ENCODE data around the gene CIDEC. TPM values are rescaled to one million over a fixed set of nuclear protein-coding genes. Genes with fewer than 3 reads are reported as not detected.

Gene CIDEC
- total RNA-seq, 1 experiment from 2014 or later = not detected

GRCh38 chr3:9884555-9885165, 4.6 kb upstream of the CIDEC start:
- peak; percentile 90 for DNase-seq (ENCODE audit: unreplicated experiment)
- TSS peak; percentile 98 for BruUV-seq (replicated peaks)
- ChIA-PET POLR2A (interaction anchor here (0.6 to 4.9 kb wide), 22 partner anchors 9 to 488 kb away, joined by 3 to 70 read pairs (median 12); partner anchors contain the start of genes CRELD1, IL17RC, IL17RE and OGG1), CTCF (interaction anchor here (0.6 to 2.9 kb wide), 14 partner anchors 9 to 77 kb away, joined by 3 to 16 read pairs (median 4); partner anchors contain the start of gene CRELD1)
- Mint-ChIP-seq H3K36me3 (ENCODE audit: insufficient read depth, unreplicated experiment) (peaks cover 6% of the 10 kb centered on the region), H3K4me1 (ENCODE audit: insufficient read depth, unreplicated experiment) (peaks cover 24% of the 10 kb centered on the region), H3K27ac (ENCODE audit: low read depth, unreplicated experiment) (peak overlapping the region; percentile 98), H3K4me3 (ENCODE audit: unreplicated experiment) (peak overlapping the region; percentile 53), H3K27me3 (ENCODE audit: insufficient read depth, unreplicated experiment) (no peaks in the 10 kb centered on the region), H3K9me3 (ENCODE audit: unreplicated experiment) (no peaks in the 10 kb centered on the region)
- intact Hi-C loops (cut with micrococcal nuclease) = no loop called here
- TF ChIP-seq CTCF (IDR thresholded peaks at IDR 0.05; ENCODE audit: unreplicated experiment) = no peak

GRCh38 chr3:9883706-9884554, 3.9 kb upstream of the CIDEC start:
- POLR2A ChIA-PET = interaction anchor here (0.6 to 4.9 kb wide), 20 partner anchors 9 to 134 kb away, joined by 3 to 70 read pairs (median 13); partner anchors contain the start of genes CRELD1, IL17RC, IL17RE and OGG1
- DNase-seq (ENCODE audit: unreplicated experiment) = peak; percentile 53
- peaks cover 17% of the 10 kb centered on the region for H3K4me1 Mint-ChIP-seq (ENCODE audit: insufficient read depth, unreplicated experiment)
- intact Hi-C loops (cut with micrococcal nuclease) = no loop called here
- CTCF ChIA-PET = interaction anchor here (0.6 to 2.9 kb wide), 14 partner anchors 10 to 76 kb away, joined by 3 to 16 read pairs (median 4); no protein-coding TSS in a partner anchor
- TF ChIP-seq CTCF (IDR thresholded peaks at IDR 0.05; ENCODE audit: unreplicated experiment) = no peak
- H3K4me3 Mint-ChIP-seq (ENCODE audit: unreplicated experiment) = peak overlapping the region; percentile 53
- TSS peak; percentile 99 for BruUV-seq (replicated peaks)
- H3K27ac Mint-ChIP-seq (ENCODE audit: low read depth, unreplicated experiment) = peak overlapping the region; percentile 98
- no peaks in the 10 kb centered on the region for H3K27me3 Mint-ChIP-seq (ENCODE audit: insufficient read depth, unreplicated experiment)
- H3K36me3 Mint-ChIP-seq (ENCODE audit: insufficient read depth, unreplicated experiment) = peaks cover 6% of the 10 kb centered on the region
- H3K9me3 Mint-ChIP-seq (ENCODE audit: unreplicated experiment) = no peaks in the 10 kb centered on the region

GRCh38 chr3:9881441-9881840, 1.4 kb upstream of the CIDEC start:
- POLR2A ChIA-PET = interaction anchor here (0.5 to 1.6 kb wide), 4 partner anchors 10 to 132 kb away, joined by 3 read pairs; partner anchors contain the start of gene OGG1
- H3K27ac Mint-ChIP-seq (ENCODE audit: low read depth, unreplicated experiment) = peak overlapping the region; percentile 57
- no peak for DNase-seq (ENCODE audit: unreplicated experiment)
- TF ChIP-seq CTCF (IDR thresholded peaks at IDR 0.05; ENCODE audit: unreplicated experiment) = no peak
- peaks cover 1% of the 10 kb centered on the region for H3K36me3 Mint-ChIP-seq (ENCODE audit: insufficient read depth, unreplicated experiment)
- no peaks in the 10 kb centered on the region for H3K9me3 Mint-ChIP-seq (ENCODE audit: unreplicated experiment)
- no peak overlapping the region for H3K4me3 Mint-ChIP-seq (ENCODE audit: unreplicated experiment)
- peaks cover 12% of the 10 kb centered on the region for H3K4me1 Mint-ChIP-seq (ENCODE audit: insufficient read depth, unreplicated experiment)
- BruUV-seq (replicated peaks) = no TSS peak
- no peaks in the 10 kb centered on the region for H3K27me3 Mint-ChIP-seq (ENCODE audit: insufficient read depth, unreplicated experiment)
- intact Hi-C loops (cut with micrococcal nuclease) = no loop called here
- CTCF ChIA-PET = interaction anchor here (0.7 kb wide), 1 partner anchor 816 kb away, joined by 3 read pairs; no protein-coding TSS in a partner anchor

DNA sequence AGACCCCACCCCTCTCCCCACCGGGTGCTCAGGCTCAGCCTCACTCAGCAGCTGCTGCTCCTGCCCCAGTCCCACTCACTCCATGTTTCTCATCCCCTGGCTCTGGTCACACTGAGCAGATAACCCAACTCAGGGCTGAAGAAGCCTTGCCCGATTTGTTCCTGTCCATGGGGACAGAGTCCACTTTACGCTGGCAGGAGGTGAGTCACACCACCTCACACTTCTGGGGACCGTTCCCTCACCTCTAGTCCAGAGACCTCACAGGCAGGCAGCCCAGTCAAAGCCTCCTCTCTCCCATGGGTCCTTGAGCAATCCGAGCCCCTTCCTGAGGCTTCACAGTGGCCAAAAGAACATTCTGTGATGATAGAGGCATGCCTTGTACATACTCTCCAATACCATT, 1.4 kb downstream of the CIDEC start:
- TF ChIP-seq CTCF (IDR thresholded peaks at IDR 0.05; ENCODE audit: unreplicated experiment) = no peak
- BruUV-seq (replicated peaks) = no TSS peak
- Mint-ChIP-seq H3K4me3 (ENCODE audit: unreplicated experiment) (no peak overlapping the region), H3K27me3 (ENCODE audit: insufficient read depth, unreplicated experiment) (no peaks in the 10 kb centered on the region), H3K36me3 (ENCODE audit: insufficient read depth, unreplicated experiment) (no peaks in the 10 kb centered on the region), H3K27ac (ENCODE audit: low read depth, unreplicated experiment) (peak overlapping the region; percentile 27), H3K9me3 (ENCODE audit: unreplicated experiment) (no peaks in the 10 kb centered on the region), H3K4me1 (ENCODE audit: insufficient read depth, unreplicated experiment) (peaks cover 5% of the 10 kb centered on the region)
- ChIA-PET POLR2A (interaction anchor here (0.9 to 1.5 kb wide), 4 partner anchors 13 to 32 kb away, joined by 3 to 7 read pairs (median 4); no protein-coding TSS in a partner anchor), CTCF (no interaction called here)
- intact Hi-C loops (cut with micrococcal nuclease) = no loop called here
- DNase-seq (ENCODE audit: unreplicated experiment) = no peak
